Trophoblast cell (in vitro differentiated cells and primary cell): ENCODE results near the gene MORN5.
A peak's percentile ranks its signal among the peaks of the same experiment; 100 is the strongest.

Experiments used
- DNase-seq, 2 donors: peaks; one replicate each; pipeline ENCODE4 v3.0.0-alpha.2; 2016
- H2AFZ ChIP-seq: 2 replicates; pipeline ENCODE4 v1.6.1; 2013; ENCODE audit warnings: low read length, moderate library complexity, mild to moderate bottlenecking; ENCODE audit not compliant: insufficient read depth, poor library complexity
- H2AK5ac ChIP-seq: 2 replicates; pipeline ENCODE4 v1.6.1; 2013; ENCODE audit warnings: mild to moderate bottlenecking, low read length
- H2BK120ac ChIP-seq: 2 replicates; pipeline ENCODE4 v1.6.1; 2013; ENCODE audit warnings: low read length, mild to moderate bottlenecking, moderate library complexity; ENCODE audit not compliant: insufficient read depth, poor library complexity
- H2BK12ac ChIP-seq: 2 replicates; pipeline ENCODE4 v1.6.1; 2013; ENCODE audit warnings: mild to moderate bottlenecking, low read length, moderate library complexity
- H2BK5ac ChIP-seq: 2 replicates; pipeline ENCODE4 v1.6.1; 2013; ENCODE audit warnings: low read length, low read depth, moderate library complexity, mild to moderate bottlenecking; ENCODE audit not compliant: poor library complexity
- H3K14ac ChIP-seq: 2 replicates; pipeline ENCODE4 v1.6.1; 2013; ENCODE audit warnings: mild to moderate bottlenecking, low read length
- H3K18ac ChIP-seq: 2 replicates; pipeline ENCODE4 v1.6.1; 2013; ENCODE audit warnings: mild to moderate bottlenecking, low read length
- H3K23ac ChIP-seq: 2 replicates; pipeline ENCODE4 v1.6.1; 2013; ENCODE audit warnings: low read length
- H3K27ac ChIP-seq: 2 replicates; pipeline ENCODE4 v1.5.1; 2013; ENCODE audit warnings: low read depth, mild to moderate bottlenecking, inconsistent platforms, low read length, moderate library complexity
- H3K27me3 ChIP-seq: 2 replicates; pipeline ENCODE4 v1.6.1; 2013; ENCODE audit warnings: inconsistent platforms, mild to moderate bottlenecking, low read length, moderate library complexity; ENCODE audit not compliant: insufficient read depth
- H3K36me3 ChIP-seq, 2 experiments: 1 replicate in 1 of 2; 2 replicates in 1 of 2; pipeline ENCODE4 v1.6.1; 2013; ENCODE audit warnings: low read length in 2 of 2, mild to moderate bottlenecking in 2 of 2, moderate library complexity in 1 of 2; ENCODE audit not compliant: insufficient read depth in 2 of 2, control insufficient read depth in 1 of 2
- H3K4ac ChIP-seq: 2 replicates; pipeline ENCODE4 v1.6.1; 2013; ENCODE audit warnings: low read depth, mild to moderate bottlenecking, low read length, moderate library complexity
- H3K4me1 ChIP-seq, 2 experiments: 1 replicate in 1 of 2; 2 replicates in 1 of 2; pipeline ENCODE4 v1.6.1; 2013; ENCODE audit warnings: low read length in 2 of 2, mild to moderate bottlenecking in 2 of 2, moderate library complexity in 1 of 2; ENCODE audit not compliant: insufficient read depth in 2 of 2, control insufficient read depth in 1 of 2
- H3K4me2 ChIP-seq: 2 replicates; pipeline ENCODE4 v1.6.1; 2013; ENCODE audit warnings: inconsistent platforms, mild to moderate bottlenecking, low read length, moderate library complexity
- H3K4me3 ChIP-seq: 2 replicates; pipeline ENCODE4 v1.5.1; 2013; ENCODE audit warnings: mild to moderate bottlenecking, low read depth, low read length, inconsistent platforms
- H3K79me1 ChIP-seq: one replicate; pipeline ENCODE4 v1.6.1; 2013; ENCODE audit warnings: low read length
- H3K79me2 ChIP-seq: 2 replicates; pipeline ENCODE4 v1.6.1; 2013; ENCODE audit warnings: low read length, mild to moderate bottlenecking; ENCODE audit not compliant: control insufficient read depth, insufficient read depth, poor library complexity
- H3K9ac ChIP-seq: 2 replicates; pipeline ENCODE4 v1.6.1; 2013; ENCODE audit warnings: mild to moderate bottlenecking, low read length
- H3K9me3 ChIP-seq: 2 replicates; pipeline ENCODE4 v1.6.1; 2013; ENCODE audit warnings: low read depth, mild to moderate bottlenecking, control low read depth, inconsistent platforms, low read length; ENCODE audit not compliant: insufficient read depth
- H4K12ac ChIP-seq: 2 replicates; pipeline ENCODE4 v1.6.1; 2013; ENCODE audit warnings: low read depth, mild to moderate bottlenecking, low read length, moderate library complexity
- H4K8ac ChIP-seq: 2 replicates; pipeline ENCODE4 v1.6.1; 2013; ENCODE audit warnings: low read depth, mild to moderate bottlenecking, low read length, moderate library complexity
- H4K91ac ChIP-seq: one replicate; pipeline ENCODE4 v1.6.1; 2013; ENCODE audit warnings: low read depth, mild to moderate bottlenecking, low read length, moderate library complexity
- WGBS: extraction: QIAGEN DNeasy Blood & Tissue Kit; methylation state at CpG from one replicate; pipeline ENCODE4 v1.1.7; 2013; ENCODE audit warnings: missing lambda C conversion rate; ENCODE audit not compliant: insufficient read length, insufficient coverage; ENCODE audit errors: extremely low coverage; 5-methylcytosine and 5-hydroxymethylcytosine counted together

The MORN5 gene

GRCh38 chr9:122125509-122126330 is 34.0 kb upstream of the MORN5 start:
- H3K14ac ChIP-seq = no peak overlapping the region
- peak overlapping the region; percentile 63 for H3K4me2 ChIP-seq
- no peak overlapping the region for H3K4ac ChIP-seq
- no peak overlapping the region for H2BK120ac ChIP-seq
- no peak overlapping the region for H3K23ac ChIP-seq
- no peaks in the 10 kb centered on the region for H3K36me3 ChIP-seq
- peak overlapping the region; percentile 37 for H3K27ac ChIP-seq
- peak overlapping the region; percentile 11 for H2AFZ ChIP-seq
- no peak overlapping the region for H4K12ac ChIP-seq
- peak overlapping the region; percentile 1 for H4K91ac ChIP-seq
- peak overlapping the region; percentile 0 for H3K4me3 ChIP-seq
- H3K18ac ChIP-seq = no peak overlapping the region
- no peak overlapping the region for H2AK5ac ChIP-seq
- no peak overlapping the region for H2BK5ac ChIP-seq
- no peak overlapping the region for H3K9ac ChIP-seq
- H3K79me2 ChIP-seq = no peaks in the 10 kb centered on the region
- no peaks in the 10 kb centered on the region for H3K79me1 ChIP-seq
- peaks cover 2% of the 10 kb centered on the region for H3K27me3 ChIP-seq
- DNase-seq = peak; percentile 79 to 80
- H3K9me3 ChIP-seq = peaks cover 1% of the 10 kb centered on the region
- no CpG with 5 or more reads among the region's 21 CpGs for WGBS
- no peak overlapping the region for H4K8ac ChIP-seq
- peaks cover 17 to 29% of the 10 kb centered on the region in 2 experiments for H3K4me1 ChIP-seq
- peak overlapping the region; percentile 5 for H2BK12ac ChIP-seq

GRCh38 chr9:122126331-122127261 is 33.1 kb upstream of the MORN5 start:
- WGBS = no CpG with 5 or more reads among the region's 64 CpGs
- Histone ChIP-seq H3K4me3 (peak overlapping the region; percentile 0), H4K91ac (peak overlapping the region; percentile 1), H2BK12ac (no peak overlapping the region), H4K8ac (no peak overlapping the region), H3K18ac (no peak overlapping the region), H3K79me1 (no peaks in the 10 kb centered on the region), H3K79me2 (no peaks in the 10 kb centered on the region), H3K14ac (no peak overlapping the region), H2BK5ac (no peak overlapping the region), H3K4me1 (peaks cover 22 to 38% of the 10 kb centered on the region in 2 experiments), H2AK5ac (no peak overlapping the region), H3K4me2 (peak overlapping the region; percentile 63), H3K23ac (no peak overlapping the region), H3K9ac (no peak overlapping the region), H3K27me3 (peaks cover 2% of the 10 kb centered on the region), H3K9me3 (peaks cover 1% of the 10 kb centered on the region), H2AFZ (peak overlapping the region; percentile 11), H2BK120ac (no peak overlapping the region), H3K27ac (peak overlapping the region; percentile 37), H4K12ac (no peak overlapping the region), H3K4ac (no peak overlapping the region), H3K36me3 (no peaks in the 10 kb centered on the region)
- peak; percentile 30 to 60 for DNase-seq

GRCh38 chr9:122127396-122127798 is 32.3 kb upstream of the MORN5 start:
- H4K91ac ChIP-seq = no peak overlapping the region

More at GRCh38 chr9:122127396-122127798, 32.3 kb upstream of the MORN5 start:
- H3K4me2 ChIP-seq = no peak overlapping the region
- H3K79me2 ChIP-seq = no peaks in the 10 kb centered on the region
- no peak overlapping the region for H3K9ac ChIP-seq
- no peaks in the 10 kb centered on the region for H3K36me3 ChIP-seq
- peaks cover 2% of the 10 kb centered on the region for H3K27me3 ChIP-seq
- no peak overlapping the region for H2AK5ac ChIP-seq
- peaks cover 1% of the 10 kb centered on the region for H3K9me3 ChIP-seq
- H4K8ac ChIP-seq = no peak overlapping the region
- H2AFZ ChIP-seq = no peak overlapping the region
- H2BK5ac ChIP-seq = no peak overlapping the region
- H3K4ac ChIP-seq = no peak overlapping the region
- H3K4me1 ChIP-seq = peaks cover 25 to 41% of the 10 kb centered on the region in 2 experiments
- no peak overlapping the region for H2BK120ac ChIP-seq
- no peak overlapping the region for H4K12ac ChIP-seq
- no peaks in the 10 kb centered on the region for H3K79me1 ChIP-seq
- no CpG with 5 or more reads among the region's 10 CpGs for whole genome bisulfite sequencing
- no peak for DNase-seq
- no peak overlapping the region for H3K27ac ChIP-seq
- no peak overlapping the region for H2BK12ac ChIP-seq
- H3K14ac ChIP-seq = no peak overlapping the region
- no peak overlapping the region for H3K23ac ChIP-seq
- H3K18ac ChIP-seq = no peak overlapping the region
- no peak overlapping the region for H3K4me3 ChIP-seq
